HFF-Myc (cell line): Measurements from ENCODE around the gene MICAL2.

Experiments used
- DNase-seq: peaks from one replicate; pipeline ENCODE4 v3.0.0-alpha.2; 2011; ENCODE audit warnings: low read depth; ENCODE audit errors: extremely low read depth
- H3K4me3 ChIP-seq: replicated peaks from 2 replicates; pipeline ENCODE4 v1.5.1; 2011; ENCODE audit warnings: low read depth, mild to moderate bottlenecking, control low read depth, low read length
- TF ChIP-seq, protein P1 (sequence below): IDR thresholded peaks from 2 replicates; pipeline ENCODE4 v1.5.1; 2012; ENCODE audit warnings: mild to moderate bottlenecking, low read depth, low read length, control low read depth; ENCODE audit errors: missing control alignments

The MICAL2 gene

DNA sequence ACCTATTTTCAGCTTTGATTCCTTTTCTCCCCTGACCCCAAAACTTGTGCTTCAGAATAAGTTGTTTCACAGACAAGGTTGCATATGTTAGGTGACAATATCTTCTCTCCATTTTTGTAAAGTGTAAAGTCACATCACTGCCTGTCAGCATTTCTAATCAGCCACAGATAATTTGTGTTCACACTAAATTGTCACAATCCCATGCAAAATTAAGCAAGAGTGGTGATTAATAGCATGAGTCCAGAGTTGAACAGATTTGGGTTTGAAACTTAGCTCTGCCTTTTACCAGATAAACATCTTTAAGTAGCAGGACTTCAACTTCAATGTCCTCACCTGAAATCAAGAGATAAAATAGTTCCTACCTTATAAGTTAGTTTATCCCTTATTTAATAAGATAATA, 80.1 kb downstream of the MICAL2 start:
- no peak for DNase-seq
- H3K4me3 ChIP-seq = no peak overlapping the region
- TF ChIP-seq, protein P1, sequence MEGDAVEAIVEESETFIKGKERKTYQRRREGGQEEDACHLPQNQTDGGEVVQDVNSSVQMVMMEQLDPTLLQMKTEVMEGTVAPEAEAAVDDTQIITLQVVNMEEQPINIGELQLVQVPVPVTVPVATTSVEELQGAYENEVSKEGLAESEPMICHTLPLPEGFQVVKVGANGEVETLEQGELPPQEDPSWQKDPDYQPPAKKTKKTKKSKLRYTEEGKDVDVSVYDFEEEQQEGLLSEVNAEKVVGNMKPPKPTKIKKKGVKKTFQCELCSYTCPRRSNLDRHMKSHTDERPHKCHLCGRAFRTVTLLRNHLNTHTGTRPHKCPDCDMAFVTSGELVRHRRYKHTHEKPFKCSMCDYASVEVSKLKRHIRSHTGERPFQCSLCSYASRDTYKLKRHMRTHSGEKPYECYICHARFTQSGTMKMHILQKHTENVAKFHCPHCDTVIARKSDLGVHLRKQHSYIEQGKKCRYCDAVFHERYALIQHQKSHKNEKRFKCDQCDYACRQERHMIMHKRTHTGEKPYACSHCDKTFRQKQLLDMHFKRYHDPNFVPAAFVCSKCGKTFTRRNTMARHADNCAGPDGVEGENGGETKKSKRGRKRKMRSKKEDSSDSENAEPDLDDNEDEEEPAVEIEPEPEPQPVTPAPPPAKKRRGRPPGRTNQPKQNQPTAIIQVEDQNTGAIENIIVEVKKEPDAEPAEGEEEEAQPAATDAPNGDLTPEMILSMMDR = no peak

GRCh38 chr11:12192794-12193514, 82.6 kb downstream of the MICAL2 start:
- TF ChIP-seq, protein P1 = no peak
- no peak overlapping the region for H3K4me3 ChIP-seq
- no peak for DNase-seq

GRCh38 chr11:12193515-12194336, 83.3 kb downstream of the MICAL2 start:
- no peak overlapping the region for H3K4me3 ChIP-seq
- DNase-seq = no peak
- TF ChIP-seq, protein P1 = no peak

- TF ChIP-seq, protein P1 = no peak
- DNase-seq = no peak
- no peak overlapping the region for H3K4me3 ChIP-seq
Observed at GRCh38 chr11:12195768-12196167, 85.4 kb downstream of the MICAL2 start.

DNA sequence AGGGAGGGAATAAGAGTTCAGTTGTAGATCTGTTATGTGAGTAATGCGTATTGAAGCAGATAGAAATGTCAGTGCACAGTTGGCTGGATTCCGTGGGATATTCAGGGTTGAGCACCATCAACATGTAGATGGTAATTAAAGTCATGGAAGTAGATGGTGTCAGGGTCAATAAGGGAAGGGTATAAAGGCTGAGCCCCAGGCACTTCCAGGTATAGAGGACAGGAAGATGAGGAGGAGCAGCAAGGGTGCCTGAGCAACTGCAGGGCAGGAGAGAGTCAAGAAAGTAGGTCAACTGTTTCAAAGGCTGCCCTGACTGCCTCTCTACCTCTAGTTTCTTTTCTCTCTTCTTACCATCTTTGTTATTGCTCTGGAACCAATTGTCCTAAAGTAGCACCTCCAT, 85.9 kb downstream of the MICAL2 start:
- TF ChIP-seq, protein P1 = no peak
- no peak overlapping the region for H3K4me3 ChIP-seq

DNA sequence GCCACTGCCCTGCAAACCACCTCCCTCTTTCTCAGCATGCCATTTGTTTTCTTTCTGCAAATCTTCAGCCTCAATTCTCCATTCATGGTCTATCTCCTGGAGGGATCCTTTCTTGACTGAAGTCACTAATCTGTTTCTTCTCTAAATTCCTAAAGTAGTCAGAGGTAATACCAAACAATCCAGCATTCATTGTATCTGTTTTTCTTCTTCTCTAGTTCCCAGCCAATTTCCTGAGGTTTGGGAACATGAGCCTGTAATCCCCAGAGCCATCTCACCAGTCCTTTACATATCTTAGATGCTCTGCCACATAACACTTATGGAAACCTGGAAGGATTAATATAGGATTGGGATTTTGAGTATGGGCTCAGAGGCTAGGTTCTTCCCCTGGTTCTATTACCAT, 86.5 kb downstream of the MICAL2 start:
- no peak for DNase-seq
- TF ChIP-seq, protein P1 = no peak
- H3K4me3 ChIP-seq = no peak overlapping the region

More for the DNA sequence above, 85.9 kb downstream of the MICAL2 start:
- DNase-seq = no peak
